ENCODE results near the gene N4BP2L2. TPM values are rescaled to one million over a fixed set of nuclear protein-coding genes. Genes with fewer than 3 reads are reported as not detected.

N4BP2L2 gene
- total RNA-seq, 2 donors from 2014 or later = 87.6 to 101 TPM

DNA sequence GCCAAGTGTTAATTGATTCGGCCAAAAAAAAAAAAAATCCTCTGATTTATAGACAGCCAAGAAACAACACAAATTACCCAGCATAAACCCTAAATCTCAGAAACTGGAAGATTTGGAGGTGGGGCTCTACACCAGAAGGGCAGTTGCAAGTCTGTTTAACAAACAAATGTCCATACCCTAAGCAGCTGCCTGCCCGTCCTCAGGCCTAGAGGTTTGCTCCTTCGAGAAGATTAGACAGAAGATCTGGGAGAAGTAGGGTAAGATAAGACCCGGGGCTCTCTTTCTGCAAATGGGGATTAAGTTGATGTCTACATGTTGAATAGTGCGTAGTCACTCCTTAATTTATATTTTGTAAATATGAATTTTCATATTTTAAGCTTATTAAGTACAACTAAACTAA lies 107.2 kb downstream of the N4BP2L2 start:
- DNase-seq (no peak), ATAC-seq (no peak)
- intact Hi-C loops (cut with DNase I, micrococcal nuclease) = no loop called here

DNA sequence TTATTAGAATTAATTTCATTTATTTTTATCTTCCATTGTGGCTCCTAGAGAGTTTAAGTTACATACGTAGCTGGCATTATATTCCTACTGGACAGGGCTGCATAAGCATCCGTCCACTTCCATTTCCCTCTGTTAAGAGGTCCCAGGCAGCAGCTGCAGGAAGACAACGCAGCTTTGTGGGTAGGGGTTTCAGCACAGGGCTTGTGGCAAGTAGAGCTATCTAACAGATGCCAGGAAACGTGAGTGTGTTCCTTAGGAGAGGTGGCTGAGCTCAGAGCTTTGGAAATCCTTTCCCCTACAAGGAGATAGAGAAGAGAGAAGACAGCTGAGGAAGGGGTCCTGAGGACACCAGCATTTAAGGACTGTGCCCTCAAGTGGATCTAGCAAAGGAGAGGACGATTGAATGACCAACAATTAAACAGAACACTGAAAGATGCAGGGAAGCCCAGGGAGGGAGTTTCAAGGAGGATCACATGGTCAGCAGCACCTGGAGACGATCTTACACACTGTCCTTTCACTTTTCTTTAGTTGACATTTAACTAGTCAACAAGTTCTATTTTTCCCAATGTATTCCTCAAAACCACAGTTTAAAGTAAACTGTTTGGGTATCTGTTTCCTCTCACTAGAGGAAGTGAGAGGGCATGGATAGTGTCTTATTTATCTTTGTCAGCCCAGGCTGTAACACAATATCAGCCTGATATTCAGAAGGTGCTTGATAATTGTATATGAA lies 108.4 kb downstream of the N4BP2L2 start:
- DNase-seq (no peak), ATAC-seq (no peak)
- intact Hi-C loops (cut with DNase I, micrococcal nuclease) = no loop called here

DNA sequence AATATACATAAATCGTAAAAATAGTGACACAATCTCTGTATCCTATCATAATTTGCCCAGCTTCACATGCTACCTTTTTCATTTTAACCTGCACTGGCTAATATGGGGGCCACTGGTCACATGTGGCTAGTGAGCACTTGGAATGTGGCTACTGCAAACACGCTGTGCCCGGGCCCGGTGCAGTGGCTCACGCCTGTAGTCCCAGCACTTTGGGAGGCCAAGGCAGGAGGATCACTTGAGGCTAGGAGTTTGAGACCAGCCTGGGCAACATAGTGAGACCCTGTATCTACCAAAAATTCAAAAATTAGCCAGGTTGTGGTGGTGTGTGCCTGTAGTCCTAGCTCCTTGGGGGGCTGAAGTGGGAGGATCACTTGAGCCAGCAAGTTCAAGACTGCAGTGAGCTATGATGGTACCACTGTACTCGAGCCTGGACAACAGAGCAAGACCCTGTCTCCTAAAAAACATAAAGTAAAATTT lies 109.1 kb downstream of the N4BP2L2 start:
- no peak for DNase-seq
- no peak for ATAC-seq
- intact Hi-C loops (cut with DNase I, micrococcal nuclease) = no loop called here

DNA sequence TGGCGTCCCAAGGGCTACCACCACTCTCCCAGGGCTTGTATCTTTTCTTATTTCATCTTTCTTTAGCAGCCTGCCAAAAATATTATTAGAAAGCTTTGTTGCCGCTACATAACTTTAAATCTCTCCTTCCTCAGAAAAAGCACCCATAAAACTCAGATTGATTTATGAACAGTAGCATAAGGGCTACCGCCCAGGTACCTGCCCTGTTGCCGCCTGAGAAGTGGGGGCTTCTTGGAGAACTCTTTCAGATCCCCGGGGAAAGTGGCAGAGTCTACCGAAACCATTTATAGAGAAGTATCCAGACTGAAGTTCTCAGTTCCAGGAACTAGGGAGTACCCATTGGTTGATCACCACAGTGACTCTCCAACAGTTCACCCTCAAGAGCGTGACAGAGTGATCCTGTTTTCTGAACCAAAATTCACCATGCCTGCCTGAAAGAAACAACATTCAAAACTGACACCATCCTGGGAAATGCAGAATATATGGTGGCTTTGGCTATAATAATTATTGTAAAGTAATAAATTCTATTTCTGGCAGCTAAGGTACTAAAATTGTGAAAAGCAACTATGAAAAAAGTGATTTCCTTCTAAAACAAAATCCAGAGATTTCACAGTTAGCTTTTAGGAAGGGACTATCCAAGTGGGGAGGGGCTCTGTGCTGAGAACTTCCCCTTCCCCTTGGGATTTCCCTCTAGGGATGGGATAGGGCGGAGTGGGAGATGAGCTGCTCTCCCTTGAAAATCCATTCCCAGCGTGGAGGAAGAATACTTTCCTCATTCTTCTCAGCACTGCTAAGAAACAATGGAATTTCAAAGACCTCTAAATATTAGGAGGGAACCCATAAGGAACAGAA lies 109.8 kb downstream of the N4BP2L2 start:
- intact Hi-C loops (cut with DNase I, micrococcal nuclease) = no loop called here
- ATAC-seq = no peak

DNA sequence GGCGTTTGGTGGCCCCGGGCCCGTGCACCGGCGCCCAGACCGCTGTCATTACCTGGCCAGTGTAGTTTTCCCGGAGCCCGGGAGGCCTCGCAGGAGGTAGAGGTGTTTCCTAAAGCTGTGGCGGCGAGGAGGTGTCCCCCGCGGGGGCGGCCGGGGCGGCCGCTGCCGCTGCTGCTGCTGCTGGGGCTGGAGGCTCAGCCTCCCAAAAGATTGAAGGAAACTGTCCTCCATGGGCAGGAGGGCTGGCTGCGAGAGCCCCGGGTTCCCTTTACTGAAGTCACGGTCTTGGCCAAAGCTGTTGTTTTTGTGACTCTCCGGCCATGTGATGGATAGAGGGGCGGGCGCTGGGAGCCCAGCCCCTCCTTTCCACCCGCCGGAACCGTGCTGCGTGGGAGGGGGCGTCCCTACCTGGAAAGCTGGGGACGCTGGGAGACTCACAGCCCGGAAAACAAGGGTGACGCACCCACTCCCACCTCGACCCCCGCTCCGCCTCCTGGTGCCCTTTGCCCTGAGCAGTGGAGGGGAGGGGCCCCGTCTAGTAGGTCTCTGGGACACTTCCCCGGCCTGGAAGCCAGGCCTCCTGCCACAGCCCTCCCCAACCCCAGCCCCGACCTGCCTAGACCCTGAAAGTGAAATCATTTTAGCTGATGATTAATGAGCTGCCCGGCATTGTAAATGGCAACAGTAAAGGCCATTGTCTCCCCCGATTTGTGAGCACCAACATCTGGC lies 110.6 kb downstream of the N4BP2L2 start, which contains the start of gene N4BP2L1:
N4BP2L1 (minus strand) TSS at position 279 of the 729 bp plus-strand sequence; CDS start at position 231, 48 bp downstream.
- DNase-seq (peak; percentile 77 to 84), ATAC-seq (peak; percentile 64)
- intact Hi-C loops (cut with DNase I, micrococcal nuclease) = no loop called here

More for the DNA sequence above, 109.8 kb downstream of the N4BP2L2 start:
- DNase-seq = peak in 1 of 2 donors; percentile 18

GRCh38 chr13:32426990-32427851 lies 111.4 kb downstream of the N4BP2L2 start:
- peak; percentile 46 to 66 for DNase-seq
- intact Hi-C loops (cut with DNase I, micrococcal nuclease) = no loop called here
- ATAC-seq = peak; percentile 48

DNA sequence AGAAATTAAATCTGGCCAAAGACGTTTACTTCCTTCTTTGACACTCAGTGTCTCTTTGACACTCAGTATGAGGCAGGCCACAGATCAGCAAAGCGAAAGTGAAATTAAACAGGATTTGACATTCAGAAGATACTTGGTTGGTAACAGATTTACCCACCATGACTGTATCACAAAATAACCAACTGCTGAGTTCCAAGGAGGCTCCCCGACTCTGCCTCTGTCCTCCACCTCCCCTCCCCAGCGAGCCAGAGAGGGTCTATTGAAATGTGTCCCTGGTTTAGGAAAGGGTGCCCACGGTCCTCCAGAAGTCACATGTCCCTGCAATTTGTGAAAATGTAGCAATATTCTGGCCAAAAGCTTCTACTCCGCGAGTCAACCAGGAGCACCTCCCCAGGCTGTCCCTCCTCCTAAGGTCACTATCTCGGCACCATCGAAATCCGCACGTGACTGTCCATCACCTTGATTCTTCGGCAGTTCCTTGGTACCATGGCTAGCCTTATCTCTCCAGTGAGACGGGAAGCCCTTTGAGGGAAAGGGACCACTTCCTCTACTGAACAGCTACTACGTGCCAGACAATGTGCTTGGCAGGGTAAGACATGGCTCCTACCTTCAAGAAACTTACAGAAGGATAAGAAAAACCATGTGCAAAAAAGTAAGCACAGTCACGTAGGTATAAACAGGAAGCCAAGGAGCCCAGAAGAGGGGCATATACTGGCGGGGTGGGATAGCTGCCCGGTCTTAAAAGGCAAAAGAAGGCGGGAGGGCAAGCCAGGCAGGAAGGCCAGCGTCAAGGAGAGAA lies 112.2 kb downstream of the N4BP2L2 start:
- peak; percentile 67 for ATAC-seq
- DNase-seq = peak; percentile 28 to 31
- intact Hi-C loops (cut with DNase I, micrococcal nuclease) = no loop called here

DNA sequence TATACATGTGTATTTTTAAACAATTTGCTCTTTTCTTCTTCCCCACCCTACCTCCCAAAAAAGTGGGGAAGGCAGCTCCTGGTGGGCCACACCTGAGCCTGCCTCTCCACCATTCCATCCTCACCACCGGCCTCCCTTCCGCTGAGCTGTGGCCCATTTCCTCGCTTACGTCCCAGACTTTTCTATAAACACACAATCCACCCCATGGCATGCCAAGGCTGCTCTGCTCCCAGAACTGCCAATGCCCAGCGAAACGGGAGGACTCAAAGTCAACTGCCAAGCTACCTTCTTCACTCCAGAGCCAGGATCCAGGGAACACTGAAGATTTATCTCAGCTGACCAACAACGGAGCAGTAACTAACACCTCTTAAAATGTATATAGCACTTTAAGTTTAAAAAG lies 113.4 kb downstream of the N4BP2L2 start:
- ATAC-seq (no peak), DNase-seq (no peak)
- intact Hi-C loops (cut with DNase I, micrococcal nuclease) = no loop called here

DNA sequence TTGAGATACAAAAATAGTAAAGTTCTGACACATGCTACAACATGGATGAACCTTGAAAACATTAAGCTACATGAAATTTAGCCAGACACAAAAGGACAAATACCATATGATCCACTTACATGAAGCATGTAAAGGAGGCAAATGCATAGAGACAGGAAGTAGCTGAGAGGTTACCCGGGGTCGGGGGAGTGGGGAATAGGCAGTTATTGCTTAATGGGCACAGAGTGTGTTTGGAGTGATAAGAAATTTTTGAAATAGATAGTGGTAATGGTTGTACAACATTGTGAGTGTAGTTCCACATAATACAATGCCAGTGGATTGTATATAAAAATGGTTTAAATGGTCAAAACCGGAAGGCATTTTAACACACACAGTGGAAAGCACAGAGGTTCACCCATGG lies 115.0 kb downstream of the N4BP2L2 start:
- DNase-seq (no peak), ATAC-seq (no peak)
- intact Hi-C loops (cut with DNase I, micrococcal nuclease) = no loop called here

DNA sequence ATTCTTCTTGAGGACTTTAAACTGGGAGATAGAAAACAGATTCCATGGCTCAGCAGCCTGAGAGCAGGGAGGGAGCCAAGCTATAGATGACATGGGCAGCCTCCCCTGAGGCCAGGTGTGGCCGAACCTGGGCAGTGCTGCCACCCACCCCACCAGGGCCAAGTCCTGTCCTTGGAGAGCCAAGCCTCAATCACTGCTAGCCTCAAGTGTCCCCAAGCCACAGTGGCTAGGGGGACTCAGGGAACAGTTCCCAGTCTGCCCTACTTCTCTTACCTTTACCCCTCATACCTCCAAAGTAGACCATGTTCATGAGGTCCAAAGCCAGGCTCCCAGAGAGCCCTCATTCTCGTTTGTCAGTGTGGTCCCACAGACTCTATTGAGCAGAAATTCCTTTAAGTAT lies 118.7 kb downstream of the N4BP2L2 start:
- no peak for ATAC-seq
- intact Hi-C loops (cut with DNase I, micrococcal nuclease) = no loop called here
- DNase-seq = no peak

- DNase-seq = no peak
- intact Hi-C loops (cut with DNase I, micrococcal nuclease) = no loop called here
- ATAC-seq = no peak
These were observed 120.6 kb downstream of the N4BP2L2 start for GRCh38 chr13:32417995-32418394.

DNA sequence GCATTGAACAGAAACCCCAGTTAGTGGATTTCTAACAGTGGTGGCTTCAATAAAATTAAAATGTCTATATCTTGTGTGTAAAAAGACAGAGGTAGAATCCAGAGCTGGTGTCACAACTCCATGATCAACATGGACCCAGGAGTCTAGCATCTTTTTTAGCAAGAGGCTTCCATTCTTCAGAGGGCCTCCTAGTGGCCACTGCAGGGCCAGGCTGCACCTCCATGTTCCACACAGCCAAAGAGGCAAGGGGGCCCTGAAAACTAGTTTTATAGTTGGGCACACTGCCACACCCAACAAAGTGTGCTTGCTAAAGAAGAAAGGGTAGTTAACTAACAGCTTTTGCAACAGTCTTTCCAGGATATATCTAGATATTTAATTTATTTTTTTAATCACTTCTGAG lies 123.6 kb downstream of the N4BP2L2 start:
- ATAC-seq (peak; percentile 81), DNase-seq (peak in 1 of 2 donors; percentile 41)
- intact Hi-C loops (cut with DNase I, micrococcal nuclease) = no loop called here

- ATAC-seq = peak; percentile 56
- intact Hi-C loops (cut with DNase I, micrococcal nuclease) = no loop called here
- no peak for DNase-seq
These were observed 124.0 kb downstream of the N4BP2L2 start for GRCh38 chr13:32414580-32414979.

DNA sequence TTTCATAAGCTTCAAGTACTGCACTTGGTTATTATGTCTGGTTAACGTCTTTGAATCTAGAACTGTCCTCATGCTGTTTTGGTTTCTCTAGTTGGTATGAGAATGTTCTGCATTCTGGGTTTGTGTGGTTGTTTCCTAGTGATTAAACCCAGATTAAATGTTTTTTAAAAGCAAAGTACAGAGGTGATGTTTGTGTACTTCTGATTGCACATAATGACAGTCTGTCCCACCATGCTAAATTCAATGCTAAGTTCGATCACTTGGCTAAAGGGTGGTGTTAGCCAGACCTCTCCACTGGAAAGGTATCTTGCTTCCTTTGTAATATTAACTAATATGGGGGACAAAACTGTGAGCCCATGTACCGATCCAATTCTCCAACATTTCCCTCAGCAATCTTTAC lies 125.3 kb downstream of the N4BP2L2 start:
- DNase-seq (no peak), ATAC-seq (no peak)
- intact Hi-C loops (cut with DNase I, micrococcal nuclease) = no loop called here

DNA sequence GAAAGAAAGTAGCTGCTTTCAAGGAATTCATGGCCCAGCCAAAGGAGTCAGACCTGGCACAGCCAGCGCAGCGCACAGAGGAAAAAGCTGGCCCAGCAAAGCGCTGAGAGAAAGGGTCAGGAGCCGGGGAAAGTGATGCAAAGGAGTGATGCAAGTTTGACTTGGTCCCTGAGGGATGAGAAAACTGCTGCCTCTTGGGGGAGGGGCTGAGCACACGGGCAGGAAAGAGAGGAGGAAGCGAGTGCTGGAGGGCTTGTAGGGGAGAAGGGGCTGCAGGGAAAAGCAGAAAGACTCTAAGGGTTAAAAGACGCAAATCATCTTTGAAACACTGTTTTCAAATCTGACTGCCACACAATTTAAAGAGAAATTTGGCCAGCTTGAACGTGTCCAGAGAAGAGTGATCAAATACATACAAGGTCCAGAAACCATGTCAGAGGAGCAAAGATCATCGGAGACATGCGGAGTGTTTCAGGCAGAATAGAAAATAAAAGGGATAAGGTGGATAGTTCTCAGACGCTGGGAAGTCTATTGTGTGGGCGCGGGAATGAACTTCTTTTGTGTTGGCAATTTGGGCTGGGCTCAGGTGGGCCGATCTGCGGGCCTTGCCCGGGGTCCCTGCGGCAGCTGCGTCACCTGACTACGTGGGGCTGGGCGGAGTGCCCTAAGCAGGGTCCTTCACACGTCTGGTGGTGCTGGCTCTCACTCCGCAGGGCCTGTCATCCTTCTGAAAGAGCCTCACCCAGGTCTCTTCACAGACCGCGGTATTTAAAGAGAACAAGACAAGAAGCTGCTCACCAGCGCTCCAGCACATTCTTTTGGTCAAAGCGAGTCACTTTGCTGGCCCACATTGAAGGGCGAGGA lies 128.8 kb downstream of the N4BP2L2 start:
- DNase-seq = no peak
- intact Hi-C loops (cut with DNase I, micrococcal nuclease) = no loop called here
- ATAC-seq = no peak

GRCh38 chr13:32409001-32409313 lies 129.6 kb downstream of the N4BP2L2 start:
- DNase-seq (no peak), ATAC-seq (no peak)
- intact Hi-C loops (cut with DNase I, micrococcal nuclease) = no loop called here

All from left colon (tissue), 2 donors.